GM18858 (cell line): Measurements from ENCODE around the gene TFEB.

Source experiments
- ATAC-seq: cut with Tn5 transposase; IDR thresholded peaks from one replicate; pipeline ENCODE4 v1.9.1; 2021; ENCODE audit not compliant: unreplicated experiment

TFEB gene

GRCh38 chr6:41677124-41677921 lies 58.1 kb downstream of the TFEB start:
- no peak for ATAC-seq

- no peak for ATAC-seq
These were observed 59.0 kb downstream of the TFEB start for GRCh38 chr6:41676431-41676830.

- ATAC-seq: no peak
These were observed 59.4 kb downstream of the TFEB start for GRCh38 chr6:41675992-41676391.

- ATAC-seq: no peak
These were observed 60.1 kb downstream of the TFEB start for GRCh38 chr6:41675176-41675775.

GRCh38 chr6:41674231-41675000 lies 61.0 kb downstream of the TFEB start:
- no peak for ATAC-seq

- no peak for ATAC-seq
These were observed 61.8 kb downstream of the TFEB start for GRCh38 chr6:41673704-41674000.

GRCh38 chr6:41672816-41673703 lies 62.3 kb downstream of the TFEB start:
- no peak for ATAC-seq

GRCh38 chr6:41672016-41672415 lies 63.4 kb downstream of the TFEB start:
- no peak for ATAC-seq

- no peak for ATAC-seq
These were observed 64.0 kb downstream of the TFEB start for GRCh38 chr6:41671376-41671775.

GRCh38 chr6:41670703-41671360 lies 64.6 kb downstream of the TFEB start:
- no peak for ATAC-seq

GRCh38 chr6:41668968-41669367 lies 66.4 kb downstream of the TFEB start:
- ATAC-seq: no peak

GRCh38 chr6:41667195-41667594 lies 68.2 kb downstream of the TFEB start:
- ATAC-seq: no peak

- no peak for ATAC-seq
These were observed 71.1 kb downstream of the TFEB start for GRCh38 chr6:41664271-41664670.

GRCh38 chr6:41663568-41663967 lies 71.8 kb downstream of the TFEB start:
- ATAC-seq: no peak

GRCh38 chr6:41659935-41660334 lies 75.5 kb downstream of the TFEB start:
- ATAC-seq: no peak

- no peak for ATAC-seq
These were observed 76.8 kb downstream of the TFEB start for GRCh38 chr6:41658636-41659035.

GRCh38 chr6:41657131-41658094 lies 78.0 kb downstream of the TFEB start:
- no peak for ATAC-seq

- no peak for ATAC-seq
These were observed 79.3 kb downstream of the TFEB start for GRCh38 chr6:41656002-41656691.

GRCh38 chr6:41655646-41656001 lies 79.8 kb downstream of the TFEB start:
- ATAC-seq: no peak
